KMS-11 (cell line): ENCODE results near the gene SLC12A5.

Source experiments
- H2AFZ ChIP-seq: fragments of 200-600 bp; sonication (generic); 2 replicates; pipeline ENCODE4 v1.6.1; 2016; ENCODE audit warnings: antibody characterized with exemption, mixed run types, low read depth
- H3K27ac ChIP-seq: fragments of 200-600 bp; sonication (generic); 2 replicates; pipeline ENCODE4 v1.6.1; 2016; ENCODE audit warnings: mild to moderate bottlenecking, mixed run types
- H3K27me3 ChIP-seq: fragments of 200-600 bp; sonication (generic); 2 replicates; pipeline ENCODE4 v1.6.1; 2017; ENCODE audit warnings: mild to moderate bottlenecking, low read depth, mixed run types, moderate library complexity; ENCODE audit not compliant: insufficient read depth
- H3K36me3 ChIP-seq: fragments of 200-600 bp; sonication (generic); 2 replicates; pipeline ENCODE4 v1.6.1; 2017; ENCODE audit warnings: mild to moderate bottlenecking, mixed run types; ENCODE audit not compliant: insufficient read depth
- H3K4me1 ChIP-seq: fragments of 200-600 bp; sonication (generic); 2 replicates; pipeline ENCODE4 v1.6.1; 2016; ENCODE audit warnings: mild to moderate bottlenecking, low read depth, mixed run types; ENCODE audit not compliant: poor library complexity, severe bottlenecking
- H3K4me2 ChIP-seq: fragments of 200-600 bp; sonication (generic); 2 replicates; pipeline ENCODE4 v1.7.0; 2016; ENCODE audit warnings: mild to moderate bottlenecking, mixed run types
- H3K4me3 ChIP-seq: fragments of 200-600 bp; sonication (generic); IDR thresholded peaks from 2 replicates; pipeline ENCODE4 v1.6.1; 2017; ENCODE audit warnings: low read depth, low read length, mixed read lengths; ENCODE audit not compliant: insufficient read depth
- H3K79me2 ChIP-seq: fragments of 200-600 bp; sonication (generic); 2 replicates; pipeline ENCODE4 v1.6.1; 2016; ENCODE audit warnings: low read depth, mixed run types; ENCODE audit not compliant: insufficient read depth
- H3K9ac ChIP-seq: fragments of 200-600 bp; sonication (generic); 2 replicates; pipeline ENCODE4 v1.6.1; 2016; ENCODE audit warnings: mild to moderate bottlenecking, mixed run types
- H4K20me1 ChIP-seq: fragments of 200-600 bp; sonication (generic); 2 replicates; pipeline ENCODE4 v1.6.1; 2016; ENCODE audit warnings: mild to moderate bottlenecking, mixed run types; ENCODE audit not compliant: insufficient read depth
- CTCF ChIP-seq: fragments of 200-600 bp; sonication (generic); conservative IDR thresholded peaks from 2 replicates; pipeline ENCODE4 v1.6.1; 2017; ENCODE audit warnings: low read depth, mild to moderate bottlenecking, antibody characterized with exemption, low read length, moderate library complexity, mixed read lengths

Gene SLC12A5

GRCh38 chr20:46007671-46008070 is 21.3 kb upstream of the SLC12A5 start:
- H3K4me3 ChIP-seq: no peak overlapping the region
- TF ChIP-seq CTCF: no peak
- peak overlapping the region; percentile 26 for H3K4me2 ChIP-seq
- H3K27me3 ChIP-seq: no peaks in the 10 kb centered on the region; the same call in 1 of the 2 replicates
- H3K4me1 ChIP-seq: peaks cover 40% of the 10 kb centered on the region
- H3K27ac ChIP-seq: no peak overlapping the region
- no peaks in the 10 kb centered on the region for H3K36me3 ChIP-seq
- no peak overlapping the region for H2AFZ ChIP-seq
- no peak overlapping the region; the same call in 1 of the 2 replicates for H3K9ac ChIP-seq
- no peaks in the 10 kb centered on the region for H3K79me2 ChIP-seq
- no peaks in the 10 kb centered on the region for H4K20me1 ChIP-seq

- H2AFZ ChIP-seq: no peak overlapping the region
- H3K4me1 ChIP-seq: peaks cover 44% of the 10 kb centered on the region
- no peaks in the 10 kb centered on the region for H4K20me1 ChIP-seq
- H3K27ac ChIP-seq: no peak overlapping the region
- H3K4me2 ChIP-seq: no peak overlapping the region
- no peak for TF ChIP-seq CTCF
- no peak overlapping the region for H3K4me3 ChIP-seq
- no peaks in the 10 kb centered on the region for H3K79me2 ChIP-seq
- H3K36me3 ChIP-seq: no peaks in the 10 kb centered on the region
- H3K27me3 ChIP-seq: peaks cover 4% of the 10 kb centered on the region; the same call in 1 of the 2 replicates
- H3K9ac ChIP-seq: no peak overlapping the region
Observed at GRCh38 chr20:46009816-46010215, 19.2 kb upstream of the SLC12A5 start.

GRCh38 chr20:46010491-46011391 is 18.3 kb upstream of the SLC12A5 start:
- Histone ChIP-seq H3K27ac (no peak overlapping the region), H2AFZ (no peak overlapping the region), H3K79me2 (no peaks in the 10 kb centered on the region), H3K4me3 (no peak overlapping the region), H3K36me3 (no peaks in the 10 kb centered on the region), H4K20me1 (no peaks in the 10 kb centered on the region), H3K4me1 (peaks cover 35% of the 10 kb centered on the region), H3K4me2 (no peak overlapping the region), H3K27me3 (peaks cover 4% of the 10 kb centered on the region; the same call in 1 of the 2 replicates), H3K9ac (no peak overlapping the region)
- no peak for TF ChIP-seq CTCF

GRCh38 chr20:46011631-46012482 is 17.2 kb upstream of the SLC12A5 start:
- Histone ChIP-seq H3K27me3 (peaks cover 4% of the 10 kb centered on the region; the same call in 1 of the 2 replicates), H3K9ac (no peak overlapping the region), H3K27ac (no peak overlapping the region), H3K4me2 (no peak overlapping the region), H2AFZ (no peak overlapping the region), H3K4me1 (peaks cover 33% of the 10 kb centered on the region), H3K36me3 (no peaks in the 10 kb centered on the region), H3K4me3 (no peak overlapping the region), H4K20me1 (no peaks in the 10 kb centered on the region), H3K79me2 (no peaks in the 10 kb centered on the region)
- TF ChIP-seq CTCF: peak; percentile 62
